Measurements from ENCODE around the gene KCNIP1.

The KCNIP1 gene

GRCh38 chr5:170473642-170474041, 30.2 kb upstream of the KCNIP1 start:
- no peak overlapping the region for H2AFZ ChIP-seq (ENCODE audit: low read depth, low read length, severe bottlenecking)
- no peak overlapping the region for H3K9ac ChIP-seq (ENCODE audit: low read length)
- no peaks in the 10 kb centered on the region for H3K79me2 ChIP-seq (ENCODE audit: insufficient read depth, low read length)
- H3K27me3 ChIP-seq (ENCODE audit: low read length) = no peaks in the 10 kb centered on the region
- H3K9me3 ChIP-seq (ENCODE audit: insufficient read depth, low read length) = no peaks in the 10 kb centered on the region
- TF ChIP-seq EZH2phosphoT487 (conservative IDR thresholded peaks at IDR 0.05; ENCODE audit: low read length) = no peak
- TF ChIP-seq, protein P1, sequence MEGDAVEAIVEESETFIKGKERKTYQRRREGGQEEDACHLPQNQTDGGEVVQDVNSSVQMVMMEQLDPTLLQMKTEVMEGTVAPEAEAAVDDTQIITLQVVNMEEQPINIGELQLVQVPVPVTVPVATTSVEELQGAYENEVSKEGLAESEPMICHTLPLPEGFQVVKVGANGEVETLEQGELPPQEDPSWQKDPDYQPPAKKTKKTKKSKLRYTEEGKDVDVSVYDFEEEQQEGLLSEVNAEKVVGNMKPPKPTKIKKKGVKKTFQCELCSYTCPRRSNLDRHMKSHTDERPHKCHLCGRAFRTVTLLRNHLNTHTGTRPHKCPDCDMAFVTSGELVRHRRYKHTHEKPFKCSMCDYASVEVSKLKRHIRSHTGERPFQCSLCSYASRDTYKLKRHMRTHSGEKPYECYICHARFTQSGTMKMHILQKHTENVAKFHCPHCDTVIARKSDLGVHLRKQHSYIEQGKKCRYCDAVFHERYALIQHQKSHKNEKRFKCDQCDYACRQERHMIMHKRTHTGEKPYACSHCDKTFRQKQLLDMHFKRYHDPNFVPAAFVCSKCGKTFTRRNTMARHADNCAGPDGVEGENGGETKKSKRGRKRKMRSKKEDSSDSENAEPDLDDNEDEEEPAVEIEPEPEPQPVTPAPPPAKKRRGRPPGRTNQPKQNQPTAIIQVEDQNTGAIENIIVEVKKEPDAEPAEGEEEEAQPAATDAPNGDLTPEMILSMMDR (IDR thresholded peaks at IDR 0.05; ENCODE audit: insufficient read depth, low read length, poor library complexity, severe bottlenecking) = no peak
- no peaks in the 10 kb centered on the region for H3F3A ChIP-seq (ENCODE audit: insufficient read depth)
- no peak overlapping the region for H3K4me2 ChIP-seq (ENCODE audit: low read depth, low read length, poor library complexity, severe bottlenecking)
- H3K9me2 ChIP-seq (replicated peaks; ENCODE audit: insufficient read depth, low read length) = no peaks in the 10 kb centered on the region
- no peaks in the 10 kb centered on the region for H4K20me1 ChIP-seq (ENCODE audit: low read depth, low read length)
- H3K4me3 ChIP-seq (ENCODE audit: insufficient read depth, low read length, poor library complexity, severe bottlenecking) = no peak overlapping the region
- H3K36me3 ChIP-seq (ENCODE audit: low read length) = no peaks in the 10 kb centered on the region
- no peak overlapping the region for H3K27ac ChIP-seq (ENCODE audit: low read depth, low read length)

GRCh38 chr5:170474489-170475274, 29.1 kb upstream of the KCNIP1 start:
- H3K27ac ChIP-seq (ENCODE audit: low read depth, low read length) = no peak overlapping the region
- no peaks in the 10 kb centered on the region for H3K9me3 ChIP-seq (ENCODE audit: insufficient read depth, low read length)
- no peak overlapping the region for H3K4me2 ChIP-seq (ENCODE audit: low read depth, low read length, poor library complexity, severe bottlenecking)
- H3K4me3 ChIP-seq (ENCODE audit: insufficient read depth, low read length, poor library complexity, severe bottlenecking) = no peak overlapping the region
- H3K9ac ChIP-seq (ENCODE audit: low read length) = no peak overlapping the region
- TF ChIP-seq, protein P1 (IDR thresholded peaks at IDR 0.05; ENCODE audit: insufficient read depth, low read length, poor library complexity, severe bottlenecking) = no peak
- TF ChIP-seq EZH2phosphoT487 (conservative IDR thresholded peaks at IDR 0.05; ENCODE audit: low read length) = no peak
- H3K9me2 ChIP-seq (replicated peaks; ENCODE audit: insufficient read depth, low read length) = no peaks in the 10 kb centered on the region
- no peaks in the 10 kb centered on the region for H3F3A ChIP-seq (ENCODE audit: insufficient read depth)
- H2AFZ ChIP-seq (ENCODE audit: low read depth, low read length, severe bottlenecking) = no peak overlapping the region
- no peaks in the 10 kb centered on the region for H3K27me3 ChIP-seq (ENCODE audit: low read length)
- H3K79me2 ChIP-seq (ENCODE audit: insufficient read depth, low read length) = no peaks in the 10 kb centered on the region
- H3K36me3 ChIP-seq (ENCODE audit: low read length) = no peaks in the 10 kb centered on the region
- no peaks in the 10 kb centered on the region for H4K20me1 ChIP-seq (ENCODE audit: low read depth, low read length)

GRCh38 chr5:170475294-170476000, 28.4 kb upstream of the KCNIP1 start:
- no peak overlapping the region for H3K27ac ChIP-seq (ENCODE audit: low read depth, low read length)
- no peaks in the 10 kb centered on the region for H3K36me3 ChIP-seq (ENCODE audit: low read length)
- no peaks in the 10 kb centered on the region for H3K79me2 ChIP-seq (ENCODE audit: insufficient read depth, low read length)
- no peaks in the 10 kb centered on the region for H3K9me2 ChIP-seq (replicated peaks; ENCODE audit: insufficient read depth, low read length)
- TF ChIP-seq, protein P1 (IDR thresholded peaks at IDR 0.05; ENCODE audit: insufficient read depth, low read length, poor library complexity, severe bottlenecking) = no peak
- TF ChIP-seq EZH2phosphoT487 (conservative IDR thresholded peaks at IDR 0.05; ENCODE audit: low read length) = no peak
- H3K27me3 ChIP-seq (ENCODE audit: low read length) = no peaks in the 10 kb centered on the region
- H3K4me2 ChIP-seq (ENCODE audit: low read depth, low read length, poor library complexity, severe bottlenecking) = no peak overlapping the region
- H2AFZ ChIP-seq (ENCODE audit: low read depth, low read length, severe bottlenecking) = no peak overlapping the region
- H3K9me3 ChIP-seq (ENCODE audit: insufficient read depth, low read length) = no peaks in the 10 kb centered on the region
- H3F3A ChIP-seq (ENCODE audit: insufficient read depth) = no peaks in the 10 kb centered on the region
- H3K9ac ChIP-seq (ENCODE audit: low read length) = no peak overlapping the region
- no peak overlapping the region for H3K4me3 ChIP-seq (ENCODE audit: insufficient read depth, low read length, poor library complexity, severe bottlenecking)
- no peaks in the 10 kb centered on the region for H4K20me1 ChIP-seq (ENCODE audit: low read depth, low read length)

Measured in SU-DHL-6 (cell line).